MM.1S (cell line): ENCODE results near the gene WFIKKN1.

Experiments
- EZH2 ChIP-seq: fragments of 300-600 bp; sonication (generic); optimal IDR thresholded peaks from 2 replicates; pipeline ENCODE3; 2017; ENCODE audit warnings: low read depth, mild to moderate bottlenecking, antibody characterized with exemption, low read length, mixed read lengths
- EZH2phosphoT487 ChIP-seq: fragments of 300-600 bp; sonication (generic); IDR thresholded peaks from 2 replicates; pipeline ENCODE4 v1.6.1; 2018; ENCODE audit warnings: antibody characterized with exemption, low read length

DNA sequence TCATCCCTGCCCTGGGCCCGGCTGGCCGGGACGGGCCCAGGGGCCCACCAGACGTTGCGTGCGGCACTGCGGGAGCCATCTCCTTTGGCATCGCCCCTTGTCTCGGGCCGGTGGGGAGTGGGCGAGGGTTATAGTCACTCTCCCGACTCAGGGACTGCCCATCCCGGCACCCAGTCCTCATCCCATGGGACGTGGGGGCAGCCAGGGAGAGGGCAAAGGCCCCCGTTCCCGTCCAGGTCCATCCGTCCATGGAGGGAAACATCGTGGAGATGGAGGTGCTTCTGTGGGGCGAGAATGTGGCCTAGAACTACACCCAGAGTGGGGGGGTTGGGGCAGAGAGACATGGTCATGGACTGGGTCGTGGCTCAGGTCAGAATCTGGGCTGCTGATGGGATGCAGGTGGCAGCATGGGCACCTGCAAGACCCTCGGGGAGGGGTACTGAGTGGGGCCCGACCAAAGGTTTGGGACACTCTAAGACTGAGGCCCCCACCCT is 15.9 kb downstream of the WFIKKN1 start:
- no peak for TF ChIP-seq EZH2phosphoT487
- no peak for TF ChIP-seq EZH2
